ENCODE results near the gene PHF10. TPM values are rescaled to one million over a fixed set of nuclear protein-coding genes. Genes with fewer than 3 reads are reported as not detected.
"Not testable (repeated sequence)": the region's sequence is repeated elsewhere in the genome, so short reads cannot be mapped to it uniquely, and the experiment has no call there.

The PHF10 gene
- total RNA-seq: 10 to 100 TPM; 29.0 to 29.6 TPM
- long read RNA-seq, full-length matches to known transcripts: 53 of 60 reads
- long read RNA-seq, partial matches to known transcripts: 3 of 60 reads
- long read RNA-seq, other reads (novel, unspliced or antisense): 4 of 60 reads

DNA sequence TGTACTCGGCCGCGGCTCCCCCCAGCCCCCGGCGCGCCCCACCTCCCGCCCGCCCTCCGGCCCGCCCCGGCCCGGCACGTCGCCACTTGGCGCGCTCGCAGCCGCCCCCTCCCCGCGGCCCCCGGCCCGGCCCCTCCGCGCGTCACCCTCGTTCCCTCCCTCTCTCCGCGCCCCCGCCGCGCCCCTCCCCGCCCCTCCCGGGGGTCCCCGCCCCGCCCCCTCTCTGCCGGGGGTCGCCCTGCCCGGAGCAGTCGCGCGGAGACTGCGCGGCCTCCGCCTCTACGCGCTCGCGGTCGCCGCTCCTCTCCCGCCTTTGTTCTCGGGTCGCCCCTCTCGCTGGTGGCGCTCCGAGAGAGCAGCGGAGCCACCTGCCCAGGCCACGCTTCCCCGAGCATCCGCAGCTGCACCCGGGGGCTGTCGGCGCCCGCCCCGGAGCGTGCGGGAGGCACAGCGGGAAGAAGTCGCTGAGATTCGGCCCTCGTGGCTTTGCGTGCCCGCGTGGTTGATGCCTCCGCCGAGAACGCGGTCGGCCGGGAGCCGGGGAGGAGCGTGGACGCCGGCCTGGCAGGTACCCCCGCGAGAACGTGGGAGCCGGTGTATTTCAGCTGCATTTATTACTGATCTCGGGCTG, at the start of gene PHF10:
Gene PHF10 (minus strand): TSS at position 7 of the 631 bp plus-strand sequence. CDS start 569 bp downstream, outside the sequence.
- ATAC-seq: peak; percentile 57
- DNase-seq: peak; percentile 41 to 64
- intact Hi-C loops (cut with DNase I, micrococcal nuclease): no loop called here

- ATAC-seq: no peak
- intact Hi-C loops (cut with DNase I, micrococcal nuclease): no loop called here
- no peak for DNase-seq
Measured at GRCh38 chr6:169766921-169767736, 42.8 kb upstream of the PHF10 start.

GRCh38 chr6:169766232-169766631, 41.9 kb upstream of the PHF10 start:
- intact Hi-C loops (cut with DNase I, micrococcal nuclease): no loop called here
- DNase-seq (no peak), ATAC-seq (no peak)

- DNase-seq; intact Hi-C loops (cut with DNase I, micrococcal nuclease); ATAC-seq: not testable (repeated sequence)
Measured at GRCh38 chr6:169765789-169766188, 41.5 kb upstream of the PHF10 start.

DNA sequence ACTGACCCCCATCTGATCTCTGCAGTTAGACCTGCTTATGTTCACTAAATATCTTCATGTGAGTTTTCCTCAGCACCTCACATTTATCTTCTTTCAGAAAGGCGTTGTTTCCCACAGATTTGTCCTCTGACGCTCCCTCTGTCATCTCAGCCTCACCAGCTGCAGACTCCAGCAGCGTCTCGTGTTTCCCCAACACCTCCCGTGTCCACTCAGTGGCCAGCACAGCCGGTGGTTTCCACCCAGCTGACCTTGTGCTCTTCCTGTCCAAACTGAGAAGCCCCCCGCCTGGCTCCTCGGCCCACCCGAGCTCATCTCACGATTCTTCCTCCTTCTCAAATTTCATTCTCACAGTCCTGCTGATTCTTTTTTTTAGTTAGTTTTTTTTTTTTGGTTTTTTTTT, 39.6 kb upstream of the PHF10 start:
- intact Hi-C loops (cut with DNase I, micrococcal nuclease): no loop called here
- ATAC-seq: no peak
- no peak for DNase-seq

DNA sequence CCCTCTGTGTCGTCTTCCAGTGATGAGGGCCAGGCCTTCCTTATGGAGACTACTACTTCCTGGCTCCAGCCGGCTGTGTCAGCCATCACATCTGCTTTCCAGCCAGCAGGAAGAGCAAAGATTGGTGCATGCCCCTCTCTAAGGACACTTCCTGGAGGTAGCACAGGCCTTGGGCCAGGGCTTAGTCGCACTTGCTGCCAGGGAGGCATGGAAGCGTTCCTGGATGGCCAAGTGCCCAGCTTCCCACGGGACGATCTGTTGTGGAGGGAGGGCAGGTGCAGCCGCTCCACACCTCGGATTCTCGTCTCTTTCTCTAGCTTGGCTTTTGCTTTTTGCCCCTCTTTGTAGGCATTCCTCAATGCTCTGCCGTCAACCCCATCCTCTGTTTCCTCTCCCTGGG, 39.0 kb upstream of the PHF10 start:
- ATAC-seq (no peak), DNase-seq (no peak)
- intact Hi-C loops (cut with DNase I, micrococcal nuclease): no loop called here

DNA sequence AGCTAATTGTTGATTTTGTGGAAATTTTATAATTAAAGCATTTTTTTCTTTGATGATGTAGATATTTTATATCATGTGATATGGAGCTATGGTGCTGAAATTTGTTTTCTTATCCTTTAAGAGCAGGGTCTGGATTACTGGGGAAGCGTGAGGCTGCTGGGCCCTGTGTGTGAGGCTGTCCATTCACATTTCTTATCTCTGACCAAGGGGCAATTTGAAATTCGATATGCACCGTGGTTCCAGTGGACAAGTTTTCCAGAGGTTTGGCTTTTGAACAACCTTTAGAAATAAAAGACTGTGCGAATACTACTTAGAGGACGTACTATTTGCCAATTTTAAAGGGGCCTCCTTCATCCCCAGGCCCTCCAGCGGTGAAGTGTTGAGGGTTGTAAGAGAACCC, 30.9 kb upstream of the PHF10 start:
- DNase-seq: no peak
- ATAC-seq: no peak
- intact Hi-C loops (cut with DNase I, micrococcal nuclease): no loop called here

DNA sequence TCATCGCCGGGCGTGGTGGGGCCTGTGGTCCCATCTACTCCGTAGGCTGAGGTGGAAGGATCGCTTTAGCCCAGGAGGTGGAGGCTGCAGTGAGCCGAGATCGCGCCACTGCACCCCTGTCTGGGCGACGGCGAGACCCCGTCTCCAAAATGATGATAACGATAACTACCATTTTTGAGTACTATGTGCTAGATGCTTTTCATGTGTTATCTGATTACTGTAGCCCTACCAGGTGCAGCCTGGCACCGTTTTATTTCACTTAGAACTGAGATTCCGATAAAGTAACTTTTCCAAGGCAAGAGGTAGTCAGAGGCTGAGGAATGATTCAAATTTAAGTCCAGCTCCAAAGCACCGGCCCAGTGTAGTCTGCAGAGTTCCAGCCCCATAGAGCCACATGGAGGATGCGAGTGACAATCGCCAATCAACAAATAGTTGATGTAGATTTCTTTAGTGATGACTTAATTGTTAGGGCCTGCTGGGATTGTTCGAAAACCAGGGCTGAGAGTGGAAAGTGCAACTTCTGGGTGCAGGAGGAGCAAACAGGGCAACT, 27.8 kb upstream of the PHF10 start:
- intact Hi-C loops (cut with DNase I, micrococcal nuclease): no loop called here
- DNase-seq (peak in 1 of 2 donors; percentile 20), ATAC-seq (no peak)

GRCh38 chr6:169751242-169752073, 27.2 kb upstream of the PHF10 start, which contains the start of the genes DYNLT2 and ERMARD:
Gene DYNLT2 (minus strand): TSS chr6:169751572. CDS start chr6:169751458, 114 bp downstream.
Gene ERMARD (plus strand): TSS chr6:169751622. CDS start chr6:169751658, 36 bp downstream.
- DNase-seq (peak; percentile 93 to 96), ATAC-seq (peak; percentile 97)
- intact Hi-C loops (cut with DNase I, micrococcal nuclease): no loop called here

DNA sequence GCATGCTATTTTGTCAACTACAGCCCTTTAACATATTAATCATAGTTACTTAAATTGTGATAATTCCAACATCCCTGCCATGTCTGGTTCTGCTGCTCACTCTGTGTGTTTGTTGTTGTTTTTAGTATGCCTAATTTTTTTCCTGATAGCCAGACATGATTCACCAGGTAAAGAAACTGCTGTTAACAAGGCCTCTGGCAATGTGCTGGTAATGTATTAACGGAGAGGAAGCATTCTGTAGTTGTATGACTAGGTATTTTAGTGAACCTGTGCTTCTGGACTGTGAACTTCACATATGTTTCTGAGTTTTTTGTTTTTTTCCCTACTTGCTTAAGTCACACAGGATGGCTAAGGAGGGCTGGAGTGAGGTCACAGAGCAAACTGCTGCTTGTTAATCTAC, 22.3 kb upstream of the PHF10 start:
- intact Hi-C loops (cut with DNase I, micrococcal nuclease): no loop called here
- DNase-seq: no peak
- ATAC-seq: no peak

DNA sequence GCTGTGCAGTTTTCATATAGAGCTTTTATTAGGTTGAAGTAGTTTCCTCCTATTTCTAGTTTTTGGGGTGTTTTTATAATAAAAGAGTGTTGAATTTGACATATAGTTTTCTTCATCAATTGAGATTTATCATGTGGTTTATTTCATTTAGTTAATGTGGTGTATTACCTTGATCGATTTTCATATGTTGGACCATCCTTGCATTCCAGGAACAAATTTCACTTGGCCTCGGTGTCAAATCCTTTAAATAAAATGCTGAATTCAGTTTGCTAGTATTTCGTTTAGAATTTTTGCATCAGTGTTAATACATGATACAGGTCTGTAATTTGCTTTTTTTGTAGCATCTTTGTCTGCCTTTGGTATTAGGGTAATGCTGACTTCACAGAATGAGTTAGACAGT, 21.1 kb upstream of the PHF10 start:
- intact Hi-C loops (cut with DNase I, micrococcal nuclease): no loop called here
- no peak for DNase-seq
- ATAC-seq: no peak

DNA sequence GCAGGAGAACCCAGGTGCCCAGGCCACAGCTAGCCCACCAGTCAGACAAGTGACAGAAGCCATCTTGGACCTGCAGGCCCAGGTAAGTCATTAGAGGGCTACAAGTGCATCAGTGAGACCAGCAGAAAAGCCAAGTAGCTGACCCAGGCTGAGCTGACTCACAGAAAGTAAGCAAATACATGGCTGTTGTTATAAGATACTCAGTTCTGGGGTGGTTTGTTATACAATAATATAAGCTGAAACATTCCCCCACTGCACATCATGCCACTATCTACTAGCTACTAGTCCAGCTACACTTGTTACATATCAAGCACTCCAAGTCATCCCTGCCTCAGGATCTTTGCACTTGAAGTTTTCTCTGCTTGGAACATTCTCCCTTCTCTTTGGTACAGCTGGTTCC, 17.0 kb upstream of the PHF10 start:
- no peak for DNase-seq
- intact Hi-C loops (cut with DNase I, micrococcal nuclease): no loop called here
- no peak for ATAC-seq

- ATAC-seq: no peak
- intact Hi-C loops (cut with DNase I, micrococcal nuclease): no loop called here
Measured at GRCh38 chr6:169738976-169739529, 14.8 kb upstream of the PHF10 start.

GRCh38 chr6:169738204-169738975, 14.1 kb upstream of the PHF10 start:
- intact Hi-C loops (cut with DNase I, micrococcal nuclease): no loop called here
- ATAC-seq (no peak), DNase-seq (no peak)

More at GRCh38 chr6:169738976-169739529, 14.8 kb upstream of the PHF10 start:
- DNase-seq: no peak

DNA sequence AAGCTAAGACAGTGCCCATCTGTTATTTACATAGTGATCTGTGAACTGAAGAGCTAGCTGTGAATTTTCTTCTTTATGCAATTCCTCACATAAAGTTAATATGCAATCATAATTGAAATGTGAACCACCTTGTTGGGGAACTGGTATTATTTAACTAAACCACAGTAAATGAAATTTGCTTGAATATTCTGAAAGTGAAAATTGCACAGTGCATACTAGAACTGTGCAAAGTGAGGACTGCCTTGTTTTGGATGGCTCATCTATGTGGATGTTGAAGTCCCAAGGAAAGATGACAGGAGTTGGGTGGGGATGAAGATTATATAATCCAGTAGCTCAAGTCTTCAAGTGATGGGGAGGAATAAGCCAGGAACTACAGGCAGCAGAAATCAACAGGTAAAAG, 5.7 kb upstream of the PHF10 start:
- intact Hi-C loops (cut with DNase I, micrococcal nuclease): no loop called here
- no peak for ATAC-seq
- DNase-seq: no peak

DNA sequence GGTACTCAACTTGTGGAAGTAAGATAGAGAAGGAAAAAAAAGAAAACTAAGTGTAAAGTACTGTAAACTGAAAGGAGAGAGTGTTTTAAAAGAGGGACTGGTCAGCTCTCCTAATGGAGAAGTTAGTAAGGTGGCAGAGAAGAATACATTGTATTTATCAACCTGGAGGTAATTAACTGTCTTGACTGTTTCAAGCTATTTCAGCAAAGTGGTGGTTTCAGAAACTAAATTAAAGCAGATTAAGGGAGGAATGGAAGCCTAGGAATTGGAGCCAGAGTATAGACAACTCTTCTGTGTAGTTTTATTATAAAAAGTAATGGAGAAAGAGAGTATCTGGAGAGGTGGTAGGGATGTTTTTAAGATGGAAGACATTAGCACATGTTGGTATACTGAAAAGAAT, 2.7 kb upstream of the PHF10 start:
- DNase-seq (no peak), ATAC-seq (no peak)
- intact Hi-C loops (cut with DNase I, micrococcal nuclease): no loop called here

DNA sequence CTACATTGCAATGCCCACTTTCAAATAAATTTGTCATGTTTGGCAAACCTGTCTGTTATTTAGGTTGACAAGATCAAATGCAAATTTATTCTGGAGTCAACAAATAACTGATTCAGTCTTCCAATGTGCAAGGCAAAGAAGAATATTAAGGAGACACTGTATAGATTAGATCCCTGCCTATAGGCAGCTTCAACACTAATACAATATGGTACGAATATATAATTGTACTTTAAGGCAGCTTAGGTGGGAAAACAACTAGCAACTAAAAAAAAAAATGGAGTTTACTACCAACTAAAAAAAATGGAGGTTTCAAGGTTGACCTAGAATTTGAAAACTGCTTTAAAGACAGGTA, 1.7 kb upstream of the PHF10 start:
- no peak for DNase-seq
- intact Hi-C loops (cut with DNase I, micrococcal nuclease): no loop called here
- no peak for ATAC-seq
